SU-DHL-6 (cell line): Measurements from ENCODE around the gene ZSCAN29.

Source experiments
- H2AFZ ChIP-seq: fragments of 200-600 bp; sonication (generic); 2 replicates; pipeline ENCODE4 v1.6.1; 2014; ENCODE audit warnings: low read depth, mild to moderate bottlenecking, moderate library complexity, mixed read lengths, antibody characterized with exemption, low read length; ENCODE audit not compliant: severe bottlenecking
- H3F3A ChIP-seq: fragments of 200-600 bp; shearing (Covaris generic); 2 replicates; pipeline ENCODE4 v1.6.0; 2016; ENCODE audit warnings: antibody characterized with exemption, mild to moderate bottlenecking; ENCODE audit not compliant: insufficient read depth
- H3K27ac ChIP-seq: fragments of 200-600 bp; sonication (generic); 2 replicates; pipeline ENCODE4 v1.5.1; 2016; ENCODE audit warnings: low read depth, mild to moderate bottlenecking, low read length, moderate library complexity, mixed read lengths
- H3K27me3 ChIP-seq: fragments of 200-600 bp; sonication (generic), shearing (Covaris generic); 2 replicates; pipeline ENCODE4 v1.6.0; 2014; ENCODE audit warnings: mild to moderate bottlenecking, low read length
- H3K36me3 ChIP-seq: fragments of 200-600 bp; sonication (generic); 2 replicates; pipeline ENCODE4 v1.6.1; 2014; ENCODE audit warnings: mild to moderate bottlenecking, low read length, mixed read lengths
- H3K4me2 ChIP-seq: fragments of 300-600, 200-600 bp; shearing (Covaris generic), sonication (generic); 2 replicates; pipeline ENCODE4 v1.6.0; 2014; ENCODE audit warnings: low read length, low read depth, mild to moderate bottlenecking; ENCODE audit not compliant: poor library complexity, severe bottlenecking
- H3K4me3 ChIP-seq: fragments of 200-600 bp; sonication (generic); 2 replicates; pipeline ENCODE4 v1.5.1; 2014; ENCODE audit warnings: antibody characterized with exemption, low read length, mild to moderate bottlenecking, mixed read lengths; ENCODE audit not compliant: insufficient read depth, poor library complexity, severe bottlenecking
- H3K79me2 ChIP-seq: fragments of 200-600 bp; sonication (generic); 2 replicates; pipeline ENCODE4 v1.6.1; 2014; ENCODE audit warnings: mild to moderate bottlenecking, low read length, moderate library complexity; ENCODE audit not compliant: insufficient read depth
- H3K9ac ChIP-seq: fragments of 200-600 bp; sonication (generic); 2 replicates; pipeline ENCODE4 v1.7.0; 2014; ENCODE audit warnings: mild to moderate bottlenecking, low read length
- H3K9me2 ChIP-seq: fragments of 200-600 bp; sonication (generic); replicated peaks from 2 replicates; pipeline ENCODE4 v1.6.1; 2014; ENCODE audit warnings: low read length; ENCODE audit not compliant: insufficient read depth
- H3K9me3 ChIP-seq: fragments of 200-600 bp; sonication (generic); 2 replicates; pipeline ENCODE4 v1.6.1; 2014; ENCODE audit warnings: low read length, mixed read lengths; ENCODE audit not compliant: insufficient read depth
- H4K20me1 ChIP-seq: fragments of 200-600 bp; sonication (generic); 2 replicates; pipeline ENCODE4 v1.6.1; 2014; ENCODE audit warnings: low read depth, mild to moderate bottlenecking, antibody characterized with exemption, low read length, moderate library complexity, mixed read lengths
- CTCF ChIP-seq: fragments of 200-600 bp; sonication (generic); IDR thresholded peaks from one replicate; pipeline ENCODE4 v1.5.1; 2017; ENCODE audit warnings: antibody characterized with exemption, mild to moderate bottlenecking, low read length, moderate library complexity; ENCODE audit not compliant: insufficient read depth, poor library complexity, severe bottlenecking
- EZH2phosphoT487 ChIP-seq: fragments of 200-600 bp; sonication (generic), shearing (Covaris generic); conservative IDR thresholded peaks from 2 replicates; pipeline ENCODE4 v1.6.1; 2018; ENCODE audit warnings: mild to moderate bottlenecking, antibody characterized with exemption, low read length, moderate library complexity, mixed read lengths

Gene ZSCAN29

GRCh38 chr15:43317566-43318184 lies 53.2 kb downstream of the ZSCAN29 start:
- Histone ChIP-seq H3K27ac (no peak overlapping the region), H3K9me2 (no peaks in the 10 kb centered on the region), H4K20me1 (no peaks in the 10 kb centered on the region), H3K4me3 (no peak overlapping the region), H3F3A (no peaks in the 10 kb centered on the region), H3K27me3 (no peaks in the 10 kb centered on the region), H3K79me2 (no peaks in the 10 kb centered on the region), H3K9ac (no peak overlapping the region), H3K36me3 (no peaks in the 10 kb centered on the region), H3K4me2 (no peak overlapping the region), H3K9me3 (no peaks in the 10 kb centered on the region), H2AFZ (no peak overlapping the region)
- no peak for TF ChIP-seq EZH2phosphoT487
- no peak for TF ChIP-seq CTCF

GRCh38 chr15:43316971-43317346 lies 53.9 kb downstream of the ZSCAN29 start:
- no peak overlapping the region for H3K4me2 ChIP-seq
- no peak for TF ChIP-seq CTCF
- no peak for TF ChIP-seq EZH2phosphoT487
- no peaks in the 10 kb centered on the region for H3K9me2 ChIP-seq
- H3K4me3 ChIP-seq: no peak overlapping the region
- no peaks in the 10 kb centered on the region for H3K27me3 ChIP-seq
- no peaks in the 10 kb centered on the region for H3F3A ChIP-seq
- no peak overlapping the region for H3K9ac ChIP-seq
- no peaks in the 10 kb centered on the region for H4K20me1 ChIP-seq
- no peak overlapping the region for H2AFZ ChIP-seq
- no peaks in the 10 kb centered on the region for H3K9me3 ChIP-seq
- no peak overlapping the region for H3K27ac ChIP-seq
- H3K79me2 ChIP-seq: no peaks in the 10 kb centered on the region
- no peaks in the 10 kb centered on the region for H3K36me3 ChIP-seq

- Histone ChIP-seq H2AFZ (no peak overlapping the region), H4K20me1 (no peaks in the 10 kb centered on the region), H3K9ac (no peak overlapping the region), H3K9me2 (no peaks in the 10 kb centered on the region), H3K9me3 (no peaks in the 10 kb centered on the region), H3K36me3 (no peaks in the 10 kb centered on the region), H3K4me3 (no peak overlapping the region), H3F3A (no peaks in the 10 kb centered on the region), H3K27ac (no peak overlapping the region), H3K27me3 (no peaks in the 10 kb centered on the region), H3K79me2 (no peaks in the 10 kb centered on the region), H3K4me2 (no peak overlapping the region)
- no peak for TF ChIP-seq CTCF
- no peak for TF ChIP-seq EZH2phosphoT487
Observed at GRCh38 chr15:43316016-43316970, 54.5 kb downstream of the ZSCAN29 start.
